Putamen (tissue), 1 donor: ENCODE results near the gene SAE1.

Experiments
- DNase-seq: peaks from one replicate; pipeline ENCODE4 v3.0.0-alpha.2; 2016; ENCODE audit warnings: low spot score

SAE1 gene

GRCh38 chr19:47221080-47221841 is 90.6 kb downstream of the SAE1 start:
- DNase-seq, result no peak

GRCh38 chr19:47221890-47222289 is 91.3 kb downstream of the SAE1 start:
- no peak for DNase-seq

GRCh38 chr19:47225746-47226425 is 95.3 kb downstream of the SAE1 start:
- peak; percentile 87 for DNase-seq

GRCh38 chr19:47226426-47227351 is 96.1 kb downstream of the SAE1 start:
- DNase-seq, result no peak

- no peak for DNase-seq
These were observed 96.9 kb downstream of the SAE1 start for GRCh38 chr19:47227352-47228167.

GRCh38 chr19:47228168-47228936 is 97.7 kb downstream of the SAE1 start:
- no peak for DNase-seq

GRCh38 chr19:47228937-47229675 is 98.5 kb downstream of the SAE1 start:
- no peak for DNase-seq

GRCh38 chr19:47229676-47230053 is 99.0 kb downstream of the SAE1 start:
- DNase-seq, result no peak

- no peak for DNase-seq
These were observed 99.7 kb downstream of the SAE1 start for GRCh38 chr19:47230054-47230920.

GRCh38 chr19:47230921-47231214 is 100.2 kb downstream of the SAE1 start, which contains the start of gene BBC3:
BBC3 (minus strand) TSS chr19:47231199; CDS start chr19:47228431, 2,768 bp downstream.
- no peak for DNase-seq

- no peak for DNase-seq
These were observed 100.8 kb downstream of the SAE1 start for GRCh38 chr19:47231215-47232054.

- DNase-seq, result no peak
These were observed 102.0 kb downstream of the SAE1 start for GRCh38 chr19:47232422-47233211.

- no peak for DNase-seq
These were observed 105.5 kb downstream of the SAE1 start for GRCh38 chr19:47236072-47236675.

GRCh38 chr19:47239152-47239551 is 108.5 kb downstream of the SAE1 start:
- no peak for DNase-seq

- no peak for DNase-seq
These were observed 109.1 kb downstream of the SAE1 start for GRCh38 chr19:47239610-47240296.

- no peak for DNase-seq
These were observed 109.9 kb downstream of the SAE1 start for GRCh38 chr19:47240556-47240955.
